SHP77 treated with DMSO at 0.1 percent for 48 hours (cell line): ENCODE measurements around the gene UBL4B.

Experiments
- DNase-seq: peaks from one replicate; lab custom pipeline; 2025; lab: John Stamatoyannopoulos, UW

Gene UBL4B

GRCh38 chr1:110085671-110086070, 26.6 kb upstream of the UBL4B start:
- DNase-seq, result no peak

GRCh38 chr1:110086961-110087360, 25.3 kb upstream of the UBL4B start:
- no peak for DNase-seq

GRCh38 chr1:110087812-110088738, 24.2 kb upstream of the UBL4B start:
- DNase-seq, result peak; percentile 3

- no peak for DNase-seq
These were observed 23.4 kb upstream of the UBL4B start for GRCh38 chr1:110088739-110089316.

- no peak for DNase-seq
These were observed 22.5 kb upstream of the UBL4B start for GRCh38 chr1:110089561-110090275.

- DNase-seq, result no peak
These were observed 20.9 kb upstream of the UBL4B start for GRCh38 chr1:110091381-110091780.

- DNase-seq, result no peak
These were observed 20.5 kb upstream of the UBL4B start for GRCh38 chr1:110091791-110092190.

GRCh38 chr1:110092991-110093390, 19.3 kb upstream of the UBL4B start:
- no peak for DNase-seq

GRCh38 chr1:110094931-110095654, 17.1 kb upstream of the UBL4B start:
- no peak for DNase-seq

- DNase-seq, result no peak
These were observed 14.6 kb upstream of the UBL4B start for GRCh38 chr1:110097507-110098221.

GRCh38 chr1:110098222-110099026, 13.8 kb upstream of the UBL4B start:
- no peak for DNase-seq

GRCh38 chr1:110100335-110100734, 11.9 kb upstream of the UBL4B start:
- DNase-seq, result no peak

GRCh38 chr1:110102081-110102480, 10.2 kb upstream of the UBL4B start:
- DNase-seq, result no peak

GRCh38 chr1:110106013-110106941, 6.0 kb upstream of the UBL4B start:
- DNase-seq, result peak; percentile 26

- no peak for DNase-seq
These were observed 4.3 kb upstream of the UBL4B start for GRCh38 chr1:110107867-110108469.

- DNase-seq, result no peak
These were observed 1.2 kb upstream of the UBL4B start for GRCh38 chr1:110111081-110111480.

- DNase-seq, result peak; percentile 62
These were observed 413 bp downstream of the UBL4B start for GRCh38 chr1:110112656-110113055.

- no peak for DNase-seq
These were observed 1.3 kb downstream of the UBL4B start for GRCh38 chr1:110113551-110113950.

GRCh38 chr1:110114173-110114572, 1.9 kb downstream of the UBL4B start:
- DNase-seq, result no peak
